Measurements from ENCODE around the gene RASGRP2.

Gene RASGRP2

DNA sequence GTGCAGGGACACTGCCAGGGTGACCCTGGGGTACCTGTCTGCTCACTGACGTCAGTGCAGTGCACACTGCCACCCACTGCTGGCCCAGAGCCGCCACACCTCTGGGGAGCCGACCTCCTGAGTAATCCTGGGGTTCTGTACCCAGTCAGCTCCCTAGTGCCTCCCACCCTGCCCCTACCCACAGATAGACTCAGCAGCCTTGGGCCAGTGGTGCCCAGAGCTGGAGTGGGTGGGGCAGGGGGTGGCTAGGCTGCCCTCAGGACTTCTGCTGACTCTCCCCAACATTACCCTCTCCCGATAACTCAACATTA is 26.7 kb downstream of the RASGRP2 start:
- H3K9me3 ChIP-seq (ENCODE audit: control insufficient read depth, insufficient read depth, low read depth, low read length) = no peaks in the 10 kb centered on the region
- TF ChIP-seq ZNF10 (tag by site-specific recombination; IDR thresholded peaks at IDR 0.05) (no peak), ZNF211 (tag by site-specific recombination; IDR thresholded peaks at IDR 0.05; ENCODE audit: low read depth) (no peak), ZBTB21 (tag by site-specific recombination; IDR thresholded peaks at IDR 0.05) (no peak), ZNF239 (tag by site-specific recombination; IDR thresholded peaks at IDR 0.05) (no peak), TCF7L2 (IDR thresholded peaks at IDR 0.05; ENCODE audit: borderline replicate concordance, low read depth, low read length) (no peak), ZIC2 (tag by site-specific recombination; IDR thresholded peaks at IDR 0.05) (peak; percentile 16; the same call in 1 of the 2 replicates), ZNF585B (tag by site-specific recombination; IDR thresholded peaks at IDR 0.05) (no peak), ZNF140 (tag by site-specific recombination; IDR thresholded peaks at IDR 0.05) (no peak), ZNF624 (tag by site-specific recombination; IDR thresholded peaks at IDR 0.05) (no peak), SP3 (tag by site-specific recombination; IDR thresholded peaks at IDR 0.05) (no peak), ZNF16 (tag by site-specific recombination; IDR thresholded peaks at IDR 0.05; ENCODE audit: low read depth) (no peak), ZNF791 (tag by site-specific recombination; IDR thresholded peaks at IDR 0.05) (no peak), ZFP37 (tag by site-specific recombination; IDR thresholded peaks at IDR 0.05) (no peak), ZNF747 (tag by site-specific recombination; IDR thresholded peaks at IDR 0.05) (no peak), ZNF423 (tag by site-specific recombination; IDR thresholded peaks at IDR 0.05) (no peak), ZNF596 (tag by site-specific recombination; IDR thresholded peaks at IDR 0.05) (no peak), ZBTB8A (tag by site-specific recombination; IDR thresholded peaks at IDR 0.05) (no peak), ZNF404 (tag by site-specific recombination; IDR thresholded peaks at IDR 0.05) (no peak), ZFHX2 (tag by site-specific recombination; conservative IDR thresholded peaks at IDR 0.05) (peak; percentile 57), ZNF792 (tag by site-specific recombination; IDR thresholded peaks at IDR 0.05) (no peak), ZNF473 (tag by site-specific recombination; IDR thresholded peaks at IDR 0.05) (no peak), EGR2 (tag by site-specific recombination; IDR thresholded peaks at IDR 0.05; ENCODE audit: low read depth) (peak; percentile 17; the same call in 1 of the 2 replicates)
- TF ChIP-seq, protein P1, sequence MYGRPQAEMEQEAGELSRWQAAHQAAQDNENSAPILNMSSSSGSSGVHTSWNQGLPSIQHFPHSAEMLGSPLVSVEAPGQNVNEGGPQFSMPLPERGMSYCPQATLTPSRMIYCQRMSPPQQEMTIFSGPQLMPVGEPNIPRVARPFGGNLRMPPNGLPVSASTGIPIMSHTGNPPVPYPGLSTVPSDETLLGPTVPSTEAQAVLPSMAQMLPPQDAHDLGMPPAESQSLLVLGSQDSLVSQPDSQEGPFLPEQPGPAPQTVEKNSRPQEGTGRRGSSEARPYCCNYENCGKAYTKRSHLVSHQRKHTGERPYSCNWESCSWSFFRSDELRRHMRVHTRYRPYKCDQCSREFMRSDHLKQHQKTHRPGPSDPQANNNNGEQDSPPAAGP (tag by site-specific recombination; IDR thresholded peaks at IDR 0.05) = no peak
- TF ChIP-seq, protein P2, sequence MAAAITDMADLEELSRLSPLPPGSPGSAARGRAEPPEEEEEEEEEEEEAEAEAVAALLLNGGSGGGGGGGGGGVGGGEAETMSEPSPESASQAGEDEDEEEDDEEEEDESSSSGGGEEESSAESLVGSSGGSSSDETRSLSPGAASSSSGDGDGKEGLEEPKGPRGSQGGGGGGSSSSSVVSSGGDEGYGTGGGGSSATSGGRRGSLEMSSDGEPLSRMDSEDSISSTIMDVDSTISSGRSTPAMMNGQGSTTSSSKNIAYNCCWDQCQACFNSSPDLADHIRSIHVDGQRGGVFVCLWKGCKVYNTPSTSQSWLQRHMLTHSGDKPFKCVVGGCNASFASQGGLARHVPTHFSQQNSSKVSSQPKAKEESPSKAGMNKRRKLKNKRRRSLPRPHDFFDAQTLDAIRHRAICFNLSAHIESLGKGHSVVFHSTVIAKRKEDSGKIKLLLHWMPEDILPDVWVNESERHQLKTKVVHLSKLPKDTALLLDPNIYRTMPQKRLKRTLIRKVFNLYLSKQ (tag by site-specific recombination; IDR thresholded peaks at IDR 0.05; ENCODE audit: borderline replicate concordance) = no peak
- TF ChIP-seq, protein P3, sequence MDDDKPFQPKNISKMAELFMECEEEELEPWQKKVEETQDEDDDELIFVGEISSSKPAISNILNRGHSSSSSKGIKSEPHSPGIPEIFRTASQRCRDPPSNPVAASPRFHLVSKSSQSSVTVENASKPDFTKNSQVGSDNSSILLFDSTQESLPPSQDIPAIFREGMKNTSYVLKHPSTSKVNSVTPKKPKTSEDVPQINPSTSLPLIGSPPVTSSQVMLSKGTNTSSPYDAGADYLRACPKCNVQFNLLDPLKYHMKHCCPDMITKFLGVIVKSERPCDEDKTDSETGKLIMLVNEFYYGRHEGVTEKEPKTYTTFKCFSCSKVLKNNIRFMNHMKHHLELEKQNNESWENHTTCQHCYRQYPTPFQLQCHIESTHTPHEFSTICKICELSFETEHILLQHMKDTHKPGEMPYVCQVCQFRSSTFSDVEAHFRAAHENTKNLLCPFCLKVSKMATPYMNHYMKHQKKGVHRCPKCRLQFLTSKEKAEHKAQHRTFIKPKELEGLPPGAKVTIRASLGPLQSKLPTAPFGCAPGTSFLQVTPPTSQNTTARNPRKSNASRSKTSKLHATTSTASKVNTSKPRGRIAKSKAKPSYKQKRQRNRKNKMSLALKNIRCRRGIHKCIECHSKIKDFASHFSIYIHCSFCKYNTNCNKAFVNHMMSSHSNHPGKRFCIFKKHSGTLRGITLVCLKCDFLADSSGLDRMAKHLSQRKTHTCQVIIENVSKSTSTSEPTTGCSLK (tag by site-specific recombination; IDR thresholded peaks at IDR 0.05) = no peak
- TF ChIP-seq, protein P4, sequence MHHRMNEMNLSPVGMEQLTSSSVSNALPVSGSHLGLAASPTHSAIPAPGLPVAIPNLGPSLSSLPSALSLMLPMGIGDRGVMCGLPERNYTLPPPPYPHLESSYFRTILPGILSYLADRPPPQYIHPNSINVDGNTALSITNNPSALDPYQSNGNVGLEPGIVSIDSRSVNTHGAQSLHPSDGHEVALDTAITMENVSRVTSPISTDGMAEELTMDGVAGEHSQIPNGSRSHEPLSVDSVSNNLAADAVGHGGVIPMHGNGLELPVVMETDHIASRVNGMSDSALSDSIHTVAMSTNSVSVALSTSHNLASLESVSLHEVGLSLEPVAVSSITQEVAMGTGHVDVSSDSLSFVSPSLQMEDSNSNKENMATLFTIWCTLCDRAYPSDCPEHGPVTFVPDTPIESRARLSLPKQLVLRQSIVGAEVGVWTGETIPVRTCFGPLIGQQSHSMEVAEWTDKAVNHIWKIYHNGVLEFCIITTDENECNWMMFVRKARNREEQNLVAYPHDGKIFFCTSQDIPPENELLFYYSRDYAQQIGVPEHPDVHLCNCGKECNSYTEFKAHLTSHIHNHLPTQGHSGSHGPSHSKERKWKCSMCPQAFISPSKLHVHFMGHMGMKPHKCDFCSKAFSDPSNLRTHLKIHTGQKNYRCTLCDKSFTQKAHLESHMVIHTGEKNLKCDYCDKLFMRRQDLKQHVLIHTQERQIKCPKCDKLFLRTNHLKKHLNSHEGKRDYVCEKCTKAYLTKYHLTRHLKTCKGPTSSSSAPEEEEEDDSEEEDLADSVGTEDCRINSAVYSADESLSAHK (tag by site-specific recombination; IDR thresholded peaks at IDR 0.05) = no peak
- no peaks in the 10 kb centered on the region for H3K4me1 ChIP-seq (ENCODE audit: control insufficient read depth, insufficient read depth, low read length)
- H3K27ac ChIP-seq (ENCODE audit: extremely low read depth, low read depth, low read length) = no peak overlapping the region
- ChIA-PET POLR2A (no interaction called here), CTCF (interaction anchor here (0.7 to 2.6 kb wide), 4 partner anchors 21 to 400 kb away, joined by 3 to 11 read pairs (median 4); partner anchors contain the start of genes PRDX5 and TRMT112)
- no peak overlapping the region for H3K4me3 ChIP-seq (ENCODE audit: low read depth, low read length)
- no peaks in the 10 kb centered on the region for H3K36me3 ChIP-seq (ENCODE audit: control insufficient read depth in 2 of 2, insufficient read depth in 1 of 2, low read length in 2 of 2)

Data from HEK293 (cell line).